ENCODE data around the gene ILF3. TPM values are rescaled to one million over a fixed set of nuclear protein-coding genes. Genes with fewer than 3 reads are reported as not detected.
A peak's percentile ranks its signal among the peaks of the same experiment; 100 is the strongest.

The ILF3 gene
- total and polyA plus RNA-seq, 10 of the 15 experiments (the other 5 are each of a cell fraction or from before 2014, with no cell fraction given), result 28.1 to 383 (median 176) TPM

DNA sequence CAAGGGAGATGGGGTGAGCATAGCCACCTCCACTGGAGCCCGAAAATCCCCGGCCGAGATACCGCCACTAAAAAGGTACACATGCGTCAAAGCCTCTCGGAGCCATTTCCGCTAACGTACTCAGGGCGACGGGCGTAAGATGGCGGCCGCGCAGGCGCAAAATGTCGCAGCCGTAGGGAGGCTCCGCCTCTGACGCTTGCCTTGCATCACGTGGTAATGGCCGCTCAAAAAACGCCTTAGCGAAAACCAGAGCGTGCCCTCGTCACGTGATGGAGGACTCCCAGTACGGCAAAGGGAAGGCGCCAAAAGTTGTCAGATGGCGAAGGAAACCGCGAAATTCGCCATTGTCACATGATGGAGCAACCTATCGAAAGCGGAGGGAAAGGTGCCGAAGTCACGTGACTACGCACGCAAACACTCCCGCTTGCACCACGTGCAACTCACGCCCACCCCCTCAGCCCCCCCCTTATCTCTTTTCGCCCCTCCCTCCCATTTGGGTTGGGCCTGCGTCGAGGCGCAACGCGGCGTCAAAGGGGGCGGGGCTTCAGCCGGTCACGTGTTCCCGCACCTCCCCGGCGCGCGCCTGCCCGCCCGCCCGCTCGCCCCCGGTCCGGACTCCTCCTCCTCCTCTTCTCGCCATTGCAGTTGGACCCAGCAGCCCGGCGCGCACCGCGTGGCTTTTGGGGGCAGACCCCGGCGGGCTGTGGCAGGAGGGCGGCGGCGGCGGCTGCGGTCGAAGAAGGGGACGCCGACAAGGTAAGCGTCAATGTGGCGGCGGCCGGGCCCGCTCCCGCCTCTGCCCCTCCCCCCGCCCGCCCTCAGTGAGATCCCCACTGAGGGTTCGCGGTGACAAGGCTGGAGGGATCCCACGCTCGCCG is at the start of gene ILF3 (continued):
- TF ChIP-seq TCF7 (IDR thresholded peaks at IDR 0.05; ENCODE audit: borderline replicate concordance) (no peak), NR2C2 (IDR thresholded peaks at IDR 0.05; ENCODE audit: borderline replicate concordance, control insufficient read depth, insufficient read length, low read depth) (no peak), FOS (IDR thresholded peaks at IDR 0.05; ENCODE audit: borderline replicate concordance, extremely low read depth, insufficient read length) (peak; percentile 46), CREB1 (IDR thresholded peaks at IDR 0.05; ENCODE audit: low read depth) (peak; percentile 92), EGR1 (IDR thresholded peaks at IDR 0.05; ENCODE audit: borderline replicate concordance in 1 of 2, low read depth in 2 of 2, low read length in 2 of 2) (peak; percentile 6 to 79), MTA3 (IDR thresholded peaks at IDR 0.05; ENCODE audit: borderline replicate concordance, low read length) (no peak), BCL11A (IDR thresholded peaks at IDR 0.05; ENCODE audit: low read depth, low read length) (0 out of 2 replicates have a peak, but pooled peaks have one; percentile 36), MYC (IDR thresholded peaks at IDR 0.05; ENCODE audit: insufficient read depth, insufficient read length, insufficient replicate concordance, low read length, severe bottlenecking) (peak; percentile 47), BRCA1 (IDR thresholded peaks at IDR 0.05; ENCODE audit: low read depth, low read length) (no peak), BHLHE40 (IDR thresholded peaks at IDR 0.05; ENCODE audit: borderline replicate concordance in 1 of 2, low read depth in 2 of 2, low read length in 1 of 2) (peak; percentile 96 to 100), ZNF274 (IDR thresholded peaks at IDR 0.05; ENCODE audit: insufficient read depth, insufficient read length) (no peak), ETV6 (conservative IDR thresholded peaks at IDR 0.05 in 1 of 2, IDR thresholded peaks at IDR 0.05 in 1 of 2; ENCODE audit: borderline replicate concordance in 1 of 2, low read depth in 1 of 2) (no peak), SP1 (IDR thresholded peaks at IDR 0.05; ENCODE audit: low read depth, low read length) (peak; percentile 86), RELA (IDR thresholded peaks at IDR 0.05; ENCODE audit: borderline replicate concordance, partially characterized antibody) (peak; percentile 99), KAT2A (conservative IDR thresholded peaks at IDR 0.05; ENCODE audit: control insufficient read depth, low read depth, low read length) (no peak), CHD4 (IDR thresholded peaks at IDR 0.05) (no peak), HDAC2 (IDR thresholded peaks at IDR 0.05) (no peak), JUND (IDR thresholded peaks at IDR 0.05; ENCODE audit: low read depth, low read length) (no peak), ZNF217 (IDR thresholded peaks at IDR 0.05) (no peak)
- TF ChIP-seq, protein P1, sequence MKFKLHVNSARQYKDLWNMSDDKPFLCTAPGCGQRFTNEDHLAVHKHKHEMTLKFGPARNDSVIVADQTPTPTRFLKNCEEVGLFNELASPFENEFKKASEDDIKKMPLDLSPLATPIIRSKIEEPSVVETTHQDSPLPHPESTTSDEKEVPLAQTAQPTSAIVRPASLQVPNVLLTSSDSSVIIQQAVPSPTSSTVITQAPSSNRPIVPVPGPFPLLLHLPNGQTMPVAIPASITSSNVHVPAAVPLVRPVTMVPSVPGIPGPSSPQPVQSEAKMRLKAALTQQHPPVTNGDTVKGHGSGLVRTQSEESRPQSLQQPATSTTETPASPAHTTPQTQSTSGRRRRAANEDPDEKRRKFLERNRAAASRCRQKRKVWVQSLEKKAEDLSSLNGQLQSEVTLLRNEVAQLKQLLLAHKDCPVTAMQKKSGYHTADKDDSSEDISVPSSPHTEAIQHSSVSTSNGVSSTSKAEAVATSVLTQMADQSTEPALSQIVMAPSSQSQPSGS (IDR thresholded peaks at IDR 0.05; ENCODE audit: low read length), result no peak
- TF ChIP-seq, protein P2, sequence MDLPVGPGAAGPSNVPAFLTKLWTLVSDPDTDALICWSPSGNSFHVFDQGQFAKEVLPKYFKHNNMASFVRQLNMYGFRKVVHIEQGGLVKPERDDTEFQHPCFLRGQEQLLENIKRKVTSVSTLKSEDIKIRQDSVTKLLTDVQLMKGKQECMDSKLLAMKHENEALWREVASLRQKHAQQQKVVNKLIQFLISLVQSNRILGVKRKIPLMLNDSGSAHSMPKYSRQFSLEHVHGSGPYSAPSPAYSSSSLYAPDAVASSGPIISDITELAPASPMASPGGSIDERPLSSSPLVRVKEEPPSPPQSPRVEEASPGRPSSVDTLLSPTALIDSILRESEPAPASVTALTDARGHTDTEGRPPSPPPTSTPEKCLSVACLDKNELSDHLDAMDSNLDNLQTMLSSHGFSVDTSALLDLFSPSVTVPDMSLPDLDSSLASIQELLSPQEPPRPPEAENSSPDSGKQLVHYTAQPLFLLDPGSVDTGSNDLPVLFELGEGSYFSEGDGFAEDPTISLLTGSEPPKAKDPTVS (IDR thresholded peaks at IDR 0.05; ENCODE audit: low read depth, low read length), result no peak; the same call in 1 of the 2 replicates
- TF ChIP-seq, protein P3, sequence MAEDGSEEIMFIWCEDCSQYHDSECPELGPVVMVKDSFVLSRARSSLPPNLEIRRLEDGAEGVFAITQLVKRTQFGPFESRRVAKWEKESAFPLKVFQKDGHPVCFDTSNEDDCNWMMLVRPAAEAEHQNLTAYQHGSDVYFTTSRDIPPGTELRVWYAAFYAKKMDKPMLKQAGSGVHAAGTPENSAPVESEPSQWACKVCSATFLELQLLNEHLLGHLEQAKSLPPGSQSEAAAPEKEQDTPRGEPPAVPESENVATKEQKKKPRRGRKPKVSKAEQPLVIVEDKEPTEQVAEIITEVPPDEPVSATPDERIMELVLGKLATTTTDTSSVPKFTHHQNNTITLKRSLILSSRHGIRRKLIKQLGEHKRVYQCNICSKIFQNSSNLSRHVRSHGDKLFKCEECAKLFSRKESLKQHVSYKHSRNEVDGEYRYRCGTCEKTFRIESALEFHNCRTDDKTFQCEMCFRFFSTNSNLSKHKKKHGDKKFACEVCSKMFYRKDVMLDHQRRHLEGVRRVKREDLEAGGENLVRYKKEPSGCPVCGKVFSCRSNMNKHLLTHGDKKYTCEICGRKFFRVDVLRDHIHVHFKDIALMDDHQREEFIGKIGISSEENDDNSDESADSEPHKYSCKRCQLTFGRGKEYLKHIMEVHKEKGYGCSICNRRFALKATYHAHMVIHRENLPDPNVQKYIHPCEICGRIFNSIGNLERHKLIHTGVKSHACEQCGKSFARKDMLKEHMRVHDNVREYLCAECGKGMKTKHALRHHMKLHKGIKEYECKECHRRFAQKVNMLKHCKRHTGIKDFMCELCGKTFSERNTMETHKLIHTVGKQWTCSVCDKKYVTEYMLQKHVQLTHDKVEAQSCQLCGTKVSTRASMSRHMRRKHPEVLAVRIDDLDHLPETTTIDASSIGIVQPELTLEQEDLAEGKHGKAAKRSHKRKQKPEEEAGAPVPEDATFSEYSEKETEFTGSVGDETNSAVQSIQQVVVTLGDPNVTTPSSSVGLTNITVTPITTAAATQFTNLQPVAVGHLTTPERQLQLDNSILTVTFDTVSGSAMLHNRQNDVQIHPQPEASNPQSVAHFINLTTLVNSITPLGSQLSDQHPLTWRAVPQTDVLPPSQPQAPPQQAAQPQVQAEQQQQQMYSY (CRISPR knock-in tag; IDR thresholded peaks at IDR 0.05), result peak; percentile 97
